H1 (cell line): Measurements from ENCODE around the gene TIE1. TPM values are rescaled to one million over a fixed set of nuclear protein-coding genes. Genes with fewer than 3 reads are reported as not detected.
A peak's percentile ranks its signal among the peaks of the same experiment; 100 is the strongest.

ENCODE experiments used
- BRCA1 ChIP-seq: IDR thresholded peaks from 2 replicates; pipeline ENCODE4 v1.6.1; 2012; ENCODE audit warnings: low read depth, low read length, improper control_type of control experiment
- CBX8 ChIP-seq: fragments of 300-800, 300-1000 bp; sonication (generic); IDR thresholded peaks from 2 replicates; pipeline ENCODE4 v1.7.1; 2016; ENCODE audit warnings: low read depth, low read length, borderline replicate concordance
- KDM4A ChIP-seq: IDR thresholded peaks from one replicate; pipeline ENCODE4 v1.7.1; 2012; ENCODE audit warnings: low read depth, mild to moderate bottlenecking, moderate library complexity, low read length, inconsistent platforms; ENCODE audit not compliant: severe bottlenecking
- NANOG ChIP-seq: IDR thresholded peaks from 2 replicates; pipeline ENCODE4 v1.6.1; 2011; ENCODE audit warnings: low read length, low read depth, mild to moderate bottlenecking, inconsistent platforms; ENCODE audit not compliant: insufficient read depth, poor library complexity, severe bottlenecking
- polyA plus RNA-seq, 7 experiments: library from polyadenylated mRNA; depleted of rRNA in 3 of 7; stranded (reverse) in 5 of 7; unstranded in 2 of 7; fragments of >200 nt in 5 of 7; fragments of 200-250 nt in 2 of 7; gene quantifications; 1 replicate in 5 of 7; 2 replicates in 1 of 7; 4 replicates in 1 of 7; pipeline versions ENCODE4 v1.2.1 to v1.2.3, GENCODE V29; 2011 to 2013; ENCODE audit warnings: missing spikeins in 2 of 7, mixed read lengths in 2 of 7
- total RNA-seq: library from RNA; stranded (reverse); fragmentation: NEBNext Ultra II Directional; extraction: Animal tissue kit (Norgen Biotek cat#: 25700); gene quantifications from 2 replicates; pipeline ENCODE4 v1.2.1, GENCODE V29; 2021

TIE1 gene
- total and polyA plus RNA-seq, 2 of the 8 experiments (the other 6 are each of a cell fraction or from before 2014, with no cell fraction given): 0.74 to 2.2 TPM

DNA sequence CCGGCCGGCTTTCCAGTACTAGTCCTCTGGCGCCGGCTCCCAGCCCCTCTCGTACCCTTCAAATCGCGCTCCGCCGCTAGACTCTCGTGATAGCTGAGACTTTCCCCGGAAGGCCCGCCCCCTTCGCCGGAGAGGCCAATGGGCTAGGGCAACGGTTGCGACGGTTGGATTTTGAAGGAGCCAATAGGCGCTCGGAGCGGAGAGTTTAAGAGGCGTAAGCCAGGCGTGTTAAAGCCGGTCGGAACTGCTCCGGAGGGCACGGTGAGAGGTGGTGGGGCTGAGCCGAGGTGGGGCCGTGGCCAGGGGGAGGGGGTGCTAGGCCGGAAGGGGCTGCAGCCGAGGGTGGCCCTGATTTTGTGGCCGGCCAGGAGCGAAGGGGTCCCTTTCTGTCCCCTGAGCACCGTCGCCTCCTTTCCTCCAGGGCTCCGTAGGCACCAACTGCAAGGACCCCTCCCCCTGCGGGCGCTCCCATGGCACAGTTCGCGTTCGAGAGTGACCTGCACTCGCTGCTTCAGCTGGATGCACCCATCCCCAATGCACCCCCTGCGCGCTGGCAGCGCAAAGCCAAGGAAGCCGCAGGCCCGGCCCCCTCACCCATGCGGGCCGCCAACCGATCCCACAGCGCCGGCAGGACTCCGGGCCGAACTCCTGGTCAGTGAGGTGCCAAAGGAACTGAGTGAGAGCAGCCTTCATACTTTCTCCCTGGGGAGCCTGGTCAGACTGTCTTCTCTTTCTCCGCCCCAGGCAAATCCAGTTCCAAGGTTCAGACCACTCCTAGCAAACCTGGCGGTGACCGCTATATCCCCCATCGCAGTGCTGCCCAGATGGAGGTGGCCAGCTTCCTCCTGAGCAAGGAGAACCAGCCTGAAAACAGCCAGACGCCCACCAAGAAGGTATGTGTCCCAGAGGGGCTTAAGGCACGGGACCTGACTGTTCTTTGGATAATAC, 58.2 kb downstream of the TIE1 start, which contains the start of gene CDC20 (continued):
- TF ChIP-seq KDM4A (peak; percentile 35), BRCA1 (peak; percentile 94), CBX8 (no peak), NANOG (no peak)
- TF ChIP-seq, all 59 proteins: peak for 18
